A549 (cell line): ENCODE results near the gene TSPAN15. TPM values are rescaled to one million over a fixed set of nuclear protein-coding genes. Genes with fewer than 3 reads are reported as not detected.

Experiments
- ATAC-seq, 2 experiments: fragments of 200-7000 bp in 1 of 2; fragments of >200 bp in 1 of 2; cut with Nextera tagmentation in 1 of 2; cut with Tn5 transposase in 1 of 2; 3 replicates each; pipeline versions ENCODE4 v1.8.0 to v1.9.1; 2018 to 2020; ENCODE audit warnings: mild to moderate bottlenecking in 1 of 2, moderate library complexity in 1 of 2
- CTCF ChIA-PET: fragments of 300-600 bp; sonication (Branson Sonifier 250); formaldehyde crosslinking; extraction: SDS; loops from one replicate; lab custom pipeline; 2021; ENCODE audit warnings: antibody characterized with exemption, inconsistent platforms; lab: Yijun Ruan, JAX
- POLR2A ChIA-PET: fragments of 350-600 bp; formaldehyde crosslinking; extraction: SDS; loops from one replicate; lab custom pipeline; 2021; ENCODE audit warnings: antibody characterized with exemption, inconsistent platforms; lab: Yijun Ruan, JAX
- DNase-seq, 2 experiments: peaks; one replicate each; pipeline versions ENCODE4 v3.0.0 to v3.0.0-alpha.2; 2011 to 2016; ENCODE audit warnings: low read depth in 1 of 2, low spot score in 1 of 2
- FAIRE-seq: peaks from 2 replicates; lab custom pipeline; 2011; peaks lifted over from hg19 to GRCh38; lab: Jason Lieb, UNC
- H3K27ac ChIP-seq, 2 experiments: fragments of >200 bp; sonication (Bioruptor Twin); formaldehyde crosslinking; 3 replicates each; pipeline ENCODE4 v1.5.1; 2016 to 2017
- H3K4me1 ChIP-seq: fragments of >200 bp; sonication (Bioruptor Twin); formaldehyde crosslinking; 3 replicates; pipeline ENCODE4 v1.6.1; 2016
- H3K4me2 ChIP-seq: fragments of >200 bp; sonication (Bioruptor Twin); formaldehyde crosslinking; 3 replicates; pipeline ENCODE4 v1.6.1; 2016
- H3K4me3 ChIP-seq: fragments of >200 bp; sonication (Bioruptor Twin); formaldehyde crosslinking; 3 replicates; pipeline ENCODE4 v1.5.1; 2016
- H3K9me3 ChIP-seq: fragments of >200 bp; sonication (Bioruptor Twin); formaldehyde crosslinking; 3 replicates; pipeline ENCODE4 v1.6.1; 2016
- BCL3 ChIP-seq: fragments of >200 bp; sonication (Bioruptor Twin); formaldehyde crosslinking; IDR thresholded peaks from 3 replicates; pipeline ENCODE4 v1.6.1; 2016
- CBX2 ChIP-seq: fragments of 200-600 bp; sonication (generic); IDR thresholded peaks from 2 replicates; pipeline ENCODE4 v1.6.1; 2016; ENCODE audit warnings: low read depth, mild to moderate bottlenecking, borderline replicate concordance
- CEBPB ChIP-seq, 2 experiments: fragments of >200 bp in 1 of 2; sonication (Bioruptor Twin) in 1 of 2; formaldehyde crosslinking in 1 of 2; IDR thresholded peaks; 2 replicates each; pipeline ENCODE4 v1.6.1; 2012 to 2016
- CHD2 ChIP-seq: fragments of 150-350 bp; IDR thresholded peaks from 2 replicates; pipeline ENCODE4 v1.6.1; 2014; ENCODE audit warnings: low read length; ENCODE audit not compliant: partially characterized antibody
- CHD4 ChIP-seq: fragments of 200-600 bp; sonication (generic); IDR thresholded peaks from 2 replicates; pipeline ENCODE4 v1.6.1; 2016; ENCODE audit warnings: antibody characterized with exemption, mild to moderate bottlenecking, borderline replicate concordance
- E2F6 ChIP-seq: IDR thresholded peaks from 2 replicates; pipeline ENCODE4 v1.6.1; 2012; ENCODE audit warnings: low read depth, borderline replicate concordance
- EHF ChIP-seq: fragments of 250-450 bp; sonication (Bioruptor Pico); IDR thresholded peaks from 2 replicates; pipeline ENCODE4 v1.5.0; 2020; ENCODE audit warnings: mild to moderate bottlenecking
- FOSL2 ChIP-seq, 2 experiments: fragments of 450-650 bp in 1 of 2; fragments of >200 bp in 1 of 2; sonication (Bioruptor Twin) in 1 of 2; formaldehyde crosslinking; IDR thresholded peaks; 2 replicates each; pipeline versions ENCODE4 v1.5.0 to v1.6.1; 2016 to 2020; ENCODE audit warnings: mild to moderate bottlenecking in 1 of 2, moderate library complexity in 1 of 2
- FOXS1 ChIP-seq: fragments of 250-450 bp; sonication (Bioruptor Pico); IDR thresholded peaks from 2 replicates; pipeline ENCODE4 v1.5.0; 2020; ENCODE audit warnings: mild to moderate bottlenecking, moderate library complexity
- HES2 ChIP-seq: fragments of >200 bp; sonication (Bioruptor Twin); formaldehyde crosslinking; IDR thresholded peaks from 2 replicates; pipeline ENCODE4 v1.6.1; 2016
- HOXA7 ChIP-seq: fragments of 250-450 bp; sonication (Bioruptor Pico); IDR thresholded peaks from 2 replicates; pipeline ENCODE4 v1.5.0; 2020; ENCODE audit warnings: mild to moderate bottlenecking, moderate library complexity
- HOXB13 ChIP-seq: fragments of 250-450 bp; sonication (Bioruptor Pico); IDR thresholded peaks from 2 replicates; pipeline ENCODE4 v1.5.0; 2020; ENCODE audit warnings: low read depth, mild to moderate bottlenecking, moderate library complexity
- HOXB5 ChIP-seq: fragments of 250-450 bp; sonication (Bioruptor Pico); IDR thresholded peaks from 2 replicates; pipeline ENCODE4 v1.5.0; 2020; ENCODE audit warnings: mild to moderate bottlenecking, moderate library complexity
- KDM5A ChIP-seq: fragments of 200-600 bp; sonication (generic); IDR thresholded peaks from 2 replicates; pipeline ENCODE4 v1.6.1; 2016; ENCODE audit warnings: antibody characterized with exemption, mild to moderate bottlenecking
- MAFK ChIP-seq: fragments of 450-650 bp; IDR thresholded peaks from 2 replicates; pipeline ENCODE4 v1.6.1; 2014; ENCODE audit not compliant: partially characterized antibody
- MAX ChIP-seq: IDR thresholded peaks from 2 replicates; pipeline ENCODE4 v1.6.1; 2012
- MAZ ChIP-seq: fragments of 150-350 bp; IDR thresholded peaks from 2 replicates; pipeline ENCODE4 v1.6.1; 2014; ENCODE audit warnings: antibody characterized with exemption, low read depth, low read length, borderline replicate concordance
- PHF8 ChIP-seq: fragments of 200-600 bp; sonication (generic); IDR thresholded peaks from 2 replicates; pipeline ENCODE4 v1.6.1; 2016; ENCODE audit warnings: low read depth, mild to moderate bottlenecking, antibody characterized with exemption, moderate library complexity, borderline replicate concordance
- RARB ChIP-seq: fragments of 250-450 bp; sonication (Bioruptor Pico); IDR thresholded peaks from 2 replicates; pipeline ENCODE4 v1.8.0; 2021; ENCODE audit warnings: mild to moderate bottlenecking, moderate library complexity
- RCOR1 ChIP-seq: fragments of 150-350 bp; IDR thresholded peaks from 2 replicates; pipeline ENCODE4 v1.6.1; 2014; ENCODE audit warnings: antibody characterized with exemption, low read length, low read depth
- SREBF2 ChIP-seq: fragments of 450-650 bp; IDR thresholded peaks from 2 replicates; pipeline ENCODE4 v1.6.1; 2014; ENCODE audit warnings: mild to moderate bottlenecking, moderate library complexity
- TFCP2L1 ChIP-seq: fragments of 250-450 bp; sonication (Bioruptor Pico); IDR thresholded peaks from 2 replicates; pipeline ENCODE4 v1.5.0; 2021; ENCODE audit warnings: mild to moderate bottlenecking
- TP53 ChIP-seq: fragments of 250-450 bp; sonication (Bioruptor Pico); IDR thresholded peaks from 2 replicates; pipeline ENCODE4 v1.5.0; 2021; ENCODE audit warnings: mild to moderate bottlenecking, moderate library complexity
- ZFP36 ChIP-seq: fragments of 450-650 bp; IDR thresholded peaks from 2 replicates; pipeline ENCODE4 v1.6.1; 2014; ENCODE audit warnings: borderline replicate concordance; ENCODE audit not compliant: partially characterized antibody
- ZNF302 ChIP-seq: fragments of 250-450 bp; sonication (Bioruptor Pico); IDR thresholded peaks from 2 replicates; pipeline ENCODE4 v1.9.0; 2021; ENCODE audit warnings: inconsistent platforms, mild to moderate bottlenecking, moderate library complexity
- WGBS: methylation state at CpG from one replicate; pipeline ENCODE4 v1.1.6; 2017; ENCODE audit errors: missing lambda C conversion rate; 5-methylcytosine and 5-hydroxymethylcytosine counted together
- polyA plus RNA-seq, 4 experiments: library from polyadenylated mRNA; depleted of rRNA in 3 of 4; stranded (reverse); fragments of >200 nt; fragmentation: RNase III in 1 of 4; extraction: RNeasy Plus Mini Kit Qiagen cat#74134 plus additional on column Dnase treatment in 1 of 4; gene quantifications; 2 replicates in 3 of 4; 3 replicates in 1 of 4; pipeline ENCODE4 v1.2.3, GENCODE V29; 2011 to 2017

TSPAN15 gene
- polyA plus RNA-seq, 2 of the 4 experiments (the other 2 are of a cell fraction): 49.3 to 89.6 TPM

DNA sequence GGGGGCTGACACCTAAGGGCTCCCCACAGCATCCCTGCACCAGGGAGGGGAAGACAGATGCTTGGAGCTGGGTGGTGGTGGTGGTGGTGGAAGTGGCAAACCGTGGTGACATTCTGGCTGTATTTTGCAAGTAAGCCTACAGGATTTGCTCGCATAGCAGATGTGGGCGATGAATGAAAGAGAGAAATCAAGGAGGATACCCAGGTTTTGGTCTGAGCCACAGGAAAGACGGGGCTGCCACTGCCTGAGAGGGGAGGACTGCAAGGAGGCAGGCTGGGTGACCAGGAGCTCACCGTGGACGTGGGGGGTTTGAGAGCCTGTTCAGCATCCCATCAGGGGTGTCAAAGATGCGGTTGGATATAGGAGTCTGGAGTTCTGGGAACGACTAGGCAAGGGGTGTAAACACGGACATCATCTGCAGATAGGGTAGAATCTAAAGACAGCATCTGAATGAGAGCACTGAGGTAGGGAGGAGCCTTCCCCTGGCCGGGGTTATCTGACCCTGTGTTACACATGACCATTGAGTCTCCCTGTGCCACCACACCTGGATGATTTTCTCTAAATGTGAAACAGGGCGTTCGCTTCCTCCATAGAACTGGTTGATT is 49.7 kb downstream of the TSPAN15 start (continued):
- no peak for TF ChIP-seq CHD4
- TF ChIP-seq CEBPB (IDR thresholded peaks at IDR 0.05): no peak
- TF ChIP-seq PHF8: no peak
- no peak for TF ChIP-seq ZFP36
- TF ChIP-seq E2F6: no peak
- no peak for TF ChIP-seq ZNF302 (CRISPR knock-in tag)
- TF ChIP-seq RCOR1: no peak
- TF ChIP-seq SREBF2: no peak

DNA sequence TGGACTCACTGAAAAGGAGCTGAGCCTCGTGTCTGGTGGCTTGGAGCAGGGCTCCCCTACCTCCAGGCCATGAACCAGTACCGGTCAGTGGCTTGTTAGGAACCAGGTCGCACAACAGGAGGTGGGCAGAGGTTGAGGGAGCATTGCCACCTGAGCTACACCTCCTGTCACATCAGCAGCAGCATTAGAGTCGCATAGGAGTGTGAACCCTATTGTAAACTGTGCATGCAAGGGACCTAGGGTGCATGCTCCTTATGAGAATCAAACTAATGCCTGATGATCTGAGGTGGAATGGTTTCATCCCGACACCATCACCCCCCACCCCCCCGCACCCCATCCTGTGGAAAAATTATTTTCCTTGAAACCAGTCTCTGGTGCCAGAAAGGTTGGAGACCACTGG is 50.4 kb downstream of the TSPAN15 start:
- no peak for ATAC-seq
- no peak for DNase-seq
- Histone ChIP-seq H3K4me3 (no peak overlapping the region), H3K9me3 (no peaks in the 10 kb centered on the region), H3K4me1 (peaks cover 11% of the 10 kb centered on the region), H3K27ac (no peak overlapping the region), H3K4me2 (no peak overlapping the region)
- ChIA-PET CTCF (interaction anchor here (1.2 to 2.6 kb wide), 8 partner anchors 50 to 139 kb away, joined by 3 to 15 read pairs (median 4); partner anchors contain the start of gene TSPAN15), POLR2A (no interaction called here)
- TF ChIP-seq MAX: no peak
- TF ChIP-seq HES2: no peak
- TF ChIP-seq CBX2: no peak
- TF ChIP-seq MAFK: no peak
- no peak for TF ChIP-seq TFCP2L1 (CRISPR knock-in tag)
- 71% methylated on average over 6 of the region's 6 CpGs for WGBS
- FAIRE-seq: no peak

- TF ChIP-seq CBX2: no peak
- TF ChIP-seq TP53 (CRISPR knock-in tag): no peak
- TF ChIP-seq E2F6: no peak
- no peak for TF ChIP-seq FOXS1 (CRISPR knock-in tag)
- no peak for TF ChIP-seq HOXA7
- no peak for TF ChIP-seq HOXB5 (CRISPR knock-in tag)
- no peak for TF ChIP-seq HOXB13 (CRISPR knock-in tag)
- no peak for TF ChIP-seq FOSL2 (IDR thresholded peaks at IDR 0.05)
- TF ChIP-seq FOSL2 (CRISPR knock-in tag; IDR thresholded peaks at IDR 0.05): no peak
- no peak for TF ChIP-seq CHD4
- no peak for TF ChIP-seq RARB (CRISPR knock-in tag)
- TF ChIP-seq RCOR1: no peak
- TF ChIP-seq ZFP36: no peak
- TF ChIP-seq MAZ: no peak
- no peak for TF ChIP-seq CHD2
- TF ChIP-seq TFCP2L1 (CRISPR knock-in tag): no peak
- TF ChIP-seq BCL3: no peak
- no peak for TF ChIP-seq EHF (CRISPR knock-in tag)
- TF ChIP-seq PHF8: no peak
- no peak for TF ChIP-seq KDM5A
- TF ChIP-seq HES2: no peak
- WGBS: 83% methylated on average over 4 of the region's 4 CpGs
- no peak for FAIRE-seq
- no peak for ATAC-seq
- CTCF ChIA-PET: interaction anchor here (0.6 to 2.6 kb wide), 10 partner anchors 42 to 297 kb away, joined by 3 to 15 read pairs (median 4); no protein-coding TSS in a partner anchor
- Histone ChIP-seq H3K27ac (no peak overlapping the region), H3K9me3 (no peaks in the 10 kb centered on the region), H3K4me3 (no peak overlapping the region), H3K4me1 (peaks cover 20% of the 10 kb centered on the region), H3K4me2 (no peak overlapping the region)
- POLR2A ChIA-PET: no interaction called here
- DNase-seq: no peak
Observed at GRCh38 chr10:69502589-69502988, 51.3 kb downstream of the TSPAN15 start.
